IMR-90 (cell line): Measurements from ENCODE around the gene PCSK5. TPM values are rescaled to one million over a fixed set of nuclear protein-coding genes. Genes with fewer than 3 reads are reported as not detected.

Experiments
- ATAC-seq: fragments of 200-7000 bp; cut with Tn5 transposase; 2 replicates; pipeline ENCODE4 v1.9.1; 2020; ENCODE audit warnings: low read depth, mild to moderate bottlenecking, moderate library complexity
- BruUV-seq: library from RNA; stranded (reverse); fragments of 400-500 nt; replicated peaks from 2 replicates; lab custom pipeline; 2021; lab: Mats Ljungman, UMichigan
- CTCF ChIA-PET: fragments of 300-600 bp; formaldehyde crosslinking; extraction: SDS; loops from one replicate; lab custom pipeline; 2021; ENCODE audit warnings: antibody characterized with exemption; lab: Yijun Ruan, JAX
- POLR2A ChIA-PET: fragments of 300-600 bp; sonication (Branson Sonifier 250); formaldehyde crosslinking; loops from one replicate; lab custom pipeline; 2022; ENCODE audit warnings: antibody characterized with exemption; ENCODE audit not compliant: unreplicated experiment; lab: Charles Lee
- DNase-seq: peaks from one replicate; pipeline ENCODE4 v3.0.0; 2013
- H2AFZ ChIP-seq: replicated peaks from 2 replicates; pipeline ENCODE3; 2013; ENCODE audit warnings: low read length, mild to moderate bottlenecking; ENCODE audit not compliant: poor library complexity
- H2AK5ac ChIP-seq: 2 replicates; pipeline ENCODE4 v1.6.1; 2013; ENCODE audit warnings: low read depth, low read length, inconsistent platforms
- H2AK9ac ChIP-seq: replicated peaks from 2 replicates; pipeline ENCODE3; 2013; ENCODE audit warnings: mild to moderate bottlenecking, low read depth, low read length, moderate library complexity; ENCODE audit not compliant: poor library complexity
- H2BK120ac ChIP-seq: 2 replicates; pipeline ENCODE4 v1.6.1; 2013; ENCODE audit warnings: low read depth, low read length, inconsistent platforms
- H2BK15ac ChIP-seq: 3 replicates; pipeline ENCODE4 v1.6.1; 2013; ENCODE audit warnings: low read depth, low read length, inconsistent platforms
- H2BK20ac ChIP-seq: 2 replicates; pipeline ENCODE4 v1.6.1; 2013; ENCODE audit warnings: low read depth, mild to moderate bottlenecking, inconsistent platforms, low read length, moderate library complexity
- H2BK5ac ChIP-seq: 2 replicates; pipeline ENCODE4 v1.6.1; 2013; ENCODE audit warnings: mild to moderate bottlenecking, low read depth, low read length, inconsistent platforms; ENCODE audit not compliant: poor library complexity, severe bottlenecking
- H3K14ac ChIP-seq: replicated peaks from 2 replicates; pipeline ENCODE4 v1.6.1; 2013; ENCODE audit warnings: low read depth, low read length, inconsistent platforms
- H3K18ac ChIP-seq: 2 replicates; pipeline ENCODE4 v1.6.1; 2013; ENCODE audit warnings: low read depth, low read length, control low read depth
- H3K23ac ChIP-seq: 2 replicates; pipeline ENCODE4 v1.6.1; 2013; ENCODE audit warnings: low read depth, low read length, inconsistent platforms
- H3K27ac ChIP-seq: 2 replicates; pipeline ENCODE4 v1.5.1; 2013; ENCODE audit warnings: mild to moderate bottlenecking, control low read depth, low read length; ENCODE audit not compliant: insufficient read depth
- H3K27me3 ChIP-seq: 2 replicates; pipeline ENCODE4 v1.6.1; 2013; ENCODE audit warnings: low read length; ENCODE audit not compliant: control insufficient read depth, insufficient read depth
- H3K36me3 ChIP-seq: 2 replicates; pipeline ENCODE4 v1.6.1; 2013; ENCODE audit warnings: low read length, mixed read lengths; ENCODE audit not compliant: control insufficient read depth, insufficient read depth
- H3K4ac ChIP-seq: 2 replicates; pipeline ENCODE4 v1.6.1; 2013; ENCODE audit warnings: low read depth, low read length, inconsistent platforms
- H3K4me1 ChIP-seq: 2 replicates; pipeline ENCODE4 v1.6.1; 2013; ENCODE audit warnings: low read length, mixed read lengths; ENCODE audit not compliant: control insufficient read depth, insufficient read depth
- H3K4me2 ChIP-seq: 2 replicates; pipeline ENCODE4 v1.6.1; 2013; ENCODE audit warnings: low read depth, mild to moderate bottlenecking, control low read depth, low read length, moderate library complexity
- H3K4me3 ChIP-seq: 2 replicates; pipeline ENCODE4 v1.5.1; 2013; ENCODE audit warnings: low read depth, mild to moderate bottlenecking, control low read depth, low read length, moderate library complexity; ENCODE audit not compliant: insufficient read depth
- H3K56ac ChIP-seq: 2 replicates; pipeline ENCODE4 v1.6.1; 2013; ENCODE audit warnings: low read length, inconsistent platforms; ENCODE audit not compliant: insufficient read depth; ENCODE audit errors: extremely low read depth
- H3K79me1 ChIP-seq, 2 experiments: 2 replicates each; pipeline ENCODE4 v1.6.1; 2013; ENCODE audit warnings: low read length in 2 of 2, inconsistent platforms in 1 of 2, low read depth in 1 of 2
- H3K9ac ChIP-seq: 2 replicates; pipeline ENCODE4 v1.6.1; 2013; ENCODE audit warnings: low read depth, low read length, control low read depth
- H3K9me1 ChIP-seq: 2 replicates; pipeline ENCODE4 v1.6.1; 2013; ENCODE audit warnings: low read length, inconsistent platforms; ENCODE audit not compliant: insufficient read depth
- H3K9me3 ChIP-seq: 2 replicates; pipeline ENCODE4 v1.6.1; 2013; ENCODE audit warnings: low read length; ENCODE audit not compliant: control insufficient read depth, insufficient read depth
- H4K20me1 ChIP-seq: 2 replicates; pipeline ENCODE4 v1.6.1; 2013; ENCODE audit warnings: low read length, inconsistent platforms; ENCODE audit not compliant: insufficient read depth
- H4K5ac ChIP-seq: 2 replicates; pipeline ENCODE4 v1.6.1; 2013; ENCODE audit warnings: mild to moderate bottlenecking, low read depth, low read length, control low read depth
- H4K8ac ChIP-seq, 2 experiments: 2 replicates each; pipeline ENCODE4 v1.6.1; 2013; ENCODE audit warnings: low read depth in 2 of 2, low read length in 2 of 2, control low read depth in 1 of 2, inconsistent platforms in 1 of 2
- H4K91ac ChIP-seq: 2 replicates; pipeline ENCODE4 v1.6.1; 2013; ENCODE audit warnings: low read depth, low read length, inconsistent platforms; ENCODE audit not compliant: insufficient read depth
- BHLHE40 ChIP-seq: fragments of 150-350 bp; IDR thresholded peaks from 2 replicates; pipeline ENCODE4 v1.6.1; 2016; ENCODE audit warnings: mild to moderate bottlenecking, low read depth, low read length
- CEBPB ChIP-seq: IDR thresholded peaks from 2 replicates; pipeline ENCODE4 v1.6.1; 2012; ENCODE audit warnings: low read depth, low read length, improper control_type of control experiment
- CHD1 ChIP-seq: IDR thresholded peaks from 2 replicates; pipeline ENCODE4 v1.6.1; 2012; ENCODE audit warnings: low read depth, low read length, improper control_type of control experiment
- ELK1 ChIP-seq: fragments of 150-350 bp; IDR thresholded peaks from 2 replicates; pipeline ENCODE4 v1.6.1; 2016; ENCODE audit warnings: low read depth, mild to moderate bottlenecking, low read length, moderate library complexity, borderline replicate concordance
- FOS ChIP-seq: fragments of 150-350 bp; IDR thresholded peaks from 2 replicates; pipeline ENCODE4 v1.6.1; 2016; ENCODE audit warnings: low read depth, low read length
- MAFK ChIP-seq: IDR thresholded peaks from 2 replicates; pipeline ENCODE4 v1.6.1; 2012; ENCODE audit warnings: low read depth, low read length, improper control_type of control experiment
- MAZ ChIP-seq: IDR thresholded peaks from 2 replicates; pipeline ENCODE4 v1.6.1; 2012; ENCODE audit warnings: low read depth, mild to moderate bottlenecking, low read length, improper control_type of control experiment, moderate library complexity, borderline replicate concordance
- MXI1 ChIP-seq: IDR thresholded peaks from 2 replicates; pipeline ENCODE4 v1.6.1; 2012; ENCODE audit warnings: low read depth, mild to moderate bottlenecking, low read length, moderate library complexity, borderline replicate concordance
- NFE2L2 ChIP-seq: fragments of 150-350 bp; IDR thresholded peaks from 2 replicates; pipeline ENCODE4 v1.6.1; 2016; ENCODE audit warnings: low read depth, mild to moderate bottlenecking, low read length
- POLR2A ChIP-seq: IDR thresholded peaks from 2 replicates; pipeline ENCODE4 v1.6.1; 2012; ENCODE audit warnings: mild to moderate bottlenecking, low read depth, low read length
- RAD21 ChIP-seq: IDR thresholded peaks from 2 replicates; pipeline ENCODE4 v1.6.1; 2012; ENCODE audit warnings: low read length, improper control_type of control experiment
- RCOR1 ChIP-seq: IDR thresholded peaks from 2 replicates; pipeline ENCODE4 v1.6.1; 2012; ENCODE audit warnings: mild to moderate bottlenecking, low read length, improper control_type of control experiment; ENCODE audit not compliant: insufficient replicate concordance
- RFX5 ChIP-seq: IDR thresholded peaks from 2 replicates; pipeline ENCODE4 v1.8.0; 2012; ENCODE audit warnings: low read depth, mild to moderate bottlenecking, low read length, moderate library complexity
- SMC3 ChIP-seq: fragments of 150-350 bp; IDR thresholded peaks from 2 replicates; pipeline ENCODE4 v1.6.1; 2016; ENCODE audit warnings: low read depth, mild to moderate bottlenecking, antibody characterized with exemption, low read length, moderate library complexity
- USF2 ChIP-seq: fragments of 150-350 bp; IDR thresholded peaks from 2 replicates; pipeline ENCODE4 v1.6.1; 2017; ENCODE audit warnings: mild to moderate bottlenecking, antibody characterized with exemption, low read length, low read depth
- WGBS, 2 experiments: methylation state at CpG; one replicate each; pipeline versions ENCODE4 v1.1.5 to v1.1.7; 2013; ENCODE audit warnings: missing lambda C conversion rate in 2 of 2; ENCODE audit not compliant: insufficient read length in 1 of 2; ENCODE audit errors: extremely low coverage in 2 of 2; 5-methylcytosine and 5-hydroxymethylcytosine counted together
- dilution Hi-C: fragments of 300-500 bp; cut with HindIII; formaldehyde crosslinking; loops from one replicate; pipeline ENCODE4 v1.14.3; 2018; ENCODE audit warnings: low sequenced_read_pairs; ENCODE audit not compliant: unreplicated experiment
- in situ Hi-C: fragments of 300-500 bp; cut with MboI; formaldehyde crosslinking; loops from 3 replicates; pipeline ENCODE4 v1.14.3; 2019; ENCODE audit warnings: low sequenced_read_pairs, inconsistent platforms, mixed read lengths
- intact Hi-C: fragments of 100-400 bp; cut with micrococcal nuclease; formaldehyde crosslinking; loops from 2 replicates; pipeline ENCODE4 v1.10.0; 2022
- polyA plus RNA-seq, 3 experiments: library from polyadenylated mRNA; depleted of rRNA; stranded (reverse); fragments of >200 nt; gene quantifications; 2 replicates each; pipeline ENCODE4 v1.2.3, GENCODE V29; 2012; ENCODE audit warnings: low replicate concordance in 1 of 3
- total RNA-seq: library from RNA; depleted of rRNA; stranded (reverse); fragments of >200 nt; gene quantifications from 2 replicates; pipeline ENCODE4 v1.2.3, GENCODE V29; 2012

Gene PCSK5
- total and polyA plus RNA-seq, 2 of the 4 experiments (the other 2 are of a cell fraction): 1.5 to 3.0 TPM

GRCh38 chr9:76162086-76162730 is 271.7 kb downstream of the PCSK5 start:
- Histone ChIP-seq H2BK5ac (peak overlapping the region; percentile 75), H3K9ac (peak overlapping the region; percentile 17; the same call in 1 of the 2 replicates), H3K23ac (peak overlapping the region; percentile 69), H3K36me3 (peaks cover 3% of the 10 kb centered on the region), H3K79me1 (no peaks in the 10 kb centered on the region), H3K27me3 (no peaks in the 10 kb centered on the region), H3K4ac (peak overlapping the region; percentile 91), H3K4me3 (no peak overlapping the region), H3K9me1 (peaks cover 20% of the 10 kb centered on the region), H3K4me1 (peaks cover 19% of the 10 kb centered on the region), H4K91ac (peak overlapping the region; percentile 86), H2BK120ac (peak overlapping the region; percentile 93), H2AFZ (peak overlapping the region; percentile 70), H4K8ac (peak overlapping the region; percentile 64 to 86; a peak in 3 of 4 replicates), H3K27ac (peak overlapping the region; percentile 65; the same call in 1 of the 2 replicates), H3K56ac (peak overlapping the region; percentile 24; the same call in 1 of the 2 replicates), H2BK15ac (peak overlapping the region; percentile 61), H3K14ac (peak overlapping the region; percentile 83), H3K18ac (peak overlapping the region; percentile 96), H2BK20ac (peak overlapping the region; percentile 90), H4K20me1 (no peaks in the 10 kb centered on the region), H4K5ac (peak overlapping the region; percentile 51), H2AK9ac (peak overlapping the region; percentile 8), H3K9me3 (no peaks in the 10 kb centered on the region), H2AK5ac (peak overlapping the region; percentile 85), H3K4me2 (no peak overlapping the region; the same call in 1 of the 2 replicates)
- 83% methylated on average over 1 of the region's 4 CpGs; no CpG with 5 or more reads in 1 of the 2 experiments for WGBS, 2 experiments
- ATAC-seq (no peak), DNase-seq (no peak)
- ChIA-PET POLR2A (interaction anchor here (1.0 kb wide), 1 partner anchor 12 kb away, joined by 3 read pairs; no protein-coding TSS in a partner anchor), CTCF (interaction anchor here (1.4 kb wide), 1 partner anchor 10 kb away, joined by 3 read pairs; no protein-coding TSS in a partner anchor)
- dilution Hi-C loops: no loop called here
- no peak for TF ChIP-seq BHLHE40
- TF ChIP-seq CHD1: no peak
- no peak for TF ChIP-seq ELK1
- TF ChIP-seq NFE2L2: no peak
- no peak for TF ChIP-seq CEBPB
- TF ChIP-seq MAZ: no peak
- TF ChIP-seq RCOR1: no peak
- no peak for TF ChIP-seq MAFK
- TF ChIP-seq SMC3: no peak
- TF ChIP-seq MXI1: no peak
- TF ChIP-seq POLR2A: no peak
- no peak for TF ChIP-seq USF2
- TF ChIP-seq FOS: no peak
- no peak for TF ChIP-seq RFX5
- TF ChIP-seq RAD21: no peak
- no TSS peak for BruUV-seq
- intact Hi-C loops: loop anchor here (2.0 to 5.0 kb wide), 2 partner anchors 140 to 271 kb away; partner anchors contain the start of gene PCSK5
- in situ Hi-C loops: no loop called here
